GM21447 (cell line): ENCODE measurements around the gene GATAD2A.

ENCODE experiments used
- ATAC-seq: cut with Tn5 transposase; IDR thresholded peaks from one replicate; pipeline ENCODE4 v1.9.1; 2021; ENCODE audit not compliant: unreplicated experiment

GATAD2A gene

GRCh38 chr19:19421299-19421696 is 15.8 kb downstream of the GATAD2A start:
- no peak for ATAC-seq

- no peak for ATAC-seq
These were observed 16.7 kb downstream of the GATAD2A start for GRCh38 chr19:19422156-19422555.

GRCh38 chr19:19423322-19423721 is 17.8 kb downstream of the GATAD2A start:
- no peak for ATAC-seq

GRCh38 chr19:19425170-19425875 is 19.8 kb downstream of the GATAD2A start:
- ATAC-seq, result no peak

GRCh38 chr19:19426216-19426615 is 20.7 kb downstream of the GATAD2A start:
- no peak for ATAC-seq

- ATAC-seq, result no peak
These were observed 21.3 kb downstream of the GATAD2A start for GRCh38 chr19:19426799-19427198.

- no peak for ATAC-seq
These were observed 21.8 kb downstream of the GATAD2A start for GRCh38 chr19:19427302-19427701.

- ATAC-seq, result no peak
These were observed 22.5 kb downstream of the GATAD2A start for GRCh38 chr19:19427944-19428343.

- no peak for ATAC-seq
These were observed 23.3 kb downstream of the GATAD2A start for GRCh38 chr19:19428746-19429145.

- no peak for ATAC-seq
These were observed 23.9 kb downstream of the GATAD2A start for GRCh38 chr19:19429361-19429760.

GRCh38 chr19:19432732-19433131 is 27.3 kb downstream of the GATAD2A start:
- ATAC-seq, result no peak

GRCh38 chr19:19433666-19434213 is 28.3 kb downstream of the GATAD2A start:
- no peak for ATAC-seq

- ATAC-seq, result no peak
These were observed 29.1 kb downstream of the GATAD2A start for GRCh38 chr19:19434483-19435045.

- ATAC-seq, result no peak
These were observed 30.7 kb downstream of the GATAD2A start for GRCh38 chr19:19436137-19436691.

GRCh38 chr19:19438366-19439175 is 33.1 kb downstream of the GATAD2A start:
- no peak for ATAC-seq

- no peak for ATAC-seq
These were observed 33.7 kb downstream of the GATAD2A start for GRCh38 chr19:19439176-19439482.

GRCh38 chr19:19443283-19443682 is 37.8 kb downstream of the GATAD2A start:
- ATAC-seq, result no peak

- no peak for ATAC-seq
These were observed 38.6 kb downstream of the GATAD2A start for GRCh38 chr19:19443902-19444680.

GRCh38 chr19:19444681-19445155 is 39.2 kb downstream of the GATAD2A start:
- no peak for ATAC-seq

- no peak for ATAC-seq
These were observed 39.8 kb downstream of the GATAD2A start for GRCh38 chr19:19445288-19445687.

- no peak for ATAC-seq
These were observed 40.5 kb downstream of the GATAD2A start for GRCh38 chr19:19445911-19446361.
